SK-N-SH (cell line): ENCODE measurements around the gene KMT2A.
"Not testable (repeated sequence)": the region's sequence is repeated elsewhere in the genome, so short reads cannot be mapped to it uniquely, and the experiment has no call there.

Experiments
- CTCF ChIP-seq: fragments of 200-600 bp; sonication (generic); IDR thresholded peaks from 2 replicates; pipeline ENCODE4 v1.6.1; 2017; ENCODE audit warnings: antibody characterized with exemption, mild to moderate bottlenecking, moderate library complexity
- ELF1 ChIP-seq: IDR thresholded peaks from 2 replicates; pipeline ENCODE4 v1.4.0; 2012
- EZH2phosphoT487 ChIP-seq: fragments of 200-600 bp; sonication (generic); IDR thresholded peaks from 2 replicates; pipeline ENCODE4 v1.6.1; 2017; ENCODE audit warnings: low read depth, mixed run types, mild to moderate bottlenecking, antibody characterized with exemption, moderate library complexity, borderline replicate concordance
- FOSL2 ChIP-seq: IDR thresholded peaks from 2 replicates; pipeline ENCODE4 v1.4.0; 2012; ENCODE audit warnings: low read depth, mild to moderate bottlenecking, moderate library complexity, borderline replicate concordance
- GABPA ChIP-seq: IDR thresholded peaks from 2 replicates; pipeline ENCODE4 v1.4.0; 2012; ENCODE audit warnings: low read depth, mild to moderate bottlenecking
- MAX ChIP-seq: IDR thresholded peaks from 2 replicates; pipeline ENCODE4 v1.4.0; 2012; ENCODE audit warnings: low read depth
- NFIC ChIP-seq: IDR thresholded peaks from 2 replicates; pipeline ENCODE4 v1.4.0; 2012; ENCODE audit warnings: borderline replicate concordance
- TAF1 ChIP-seq: IDR thresholded peaks from 2 replicates; pipeline ENCODE4 v1.6.1; 2012; ENCODE audit warnings: low read depth, mild to moderate bottlenecking, low read length, moderate library complexity, borderline replicate concordance
- TCF12 ChIP-seq: IDR thresholded peaks from 2 replicates; pipeline ENCODE4 v1.4.0; 2012
- TF ChIP-seq, protein P1 (sequence below): IDR thresholded peaks from 2 replicates; pipeline ENCODE4; 2012
- TF ChIP-seq, protein P2 (sequence below): IDR thresholded peaks from 2 replicates; pipeline ENCODE4 v1.6.1; 2012; ENCODE audit warnings: mild to moderate bottlenecking, low read depth, low read length, moderate library complexity

- TF ChIP-seq ELF1, TAF1, NFIC, CTCF, EZH2phosphoT487, FOSL2, GABPA, MAX, TCF12: not testable (repeated sequence)
- TF ChIP-seq, protein P1, sequence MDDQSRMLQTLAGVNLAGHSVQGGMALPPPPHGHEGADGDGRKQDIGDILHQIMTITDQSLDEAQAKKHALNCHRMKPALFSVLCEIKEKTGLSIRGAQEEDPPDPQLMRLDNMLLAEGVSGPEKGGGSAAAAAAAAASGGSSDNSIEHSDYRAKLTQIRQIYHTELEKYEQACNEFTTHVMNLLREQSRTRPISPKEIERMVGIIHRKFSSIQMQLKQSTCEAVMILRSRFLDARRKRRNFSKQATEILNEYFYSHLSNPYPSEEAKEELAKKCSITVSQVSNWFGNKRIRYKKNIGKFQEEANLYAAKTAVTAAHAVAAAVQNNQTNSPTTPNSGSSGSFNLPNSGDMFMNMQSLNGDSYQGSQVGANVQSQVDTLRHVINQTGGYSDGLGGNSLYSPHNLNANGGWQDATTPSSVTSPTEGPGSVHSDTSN: not testable (repeated sequence)
- TF ChIP-seq, protein P2, sequence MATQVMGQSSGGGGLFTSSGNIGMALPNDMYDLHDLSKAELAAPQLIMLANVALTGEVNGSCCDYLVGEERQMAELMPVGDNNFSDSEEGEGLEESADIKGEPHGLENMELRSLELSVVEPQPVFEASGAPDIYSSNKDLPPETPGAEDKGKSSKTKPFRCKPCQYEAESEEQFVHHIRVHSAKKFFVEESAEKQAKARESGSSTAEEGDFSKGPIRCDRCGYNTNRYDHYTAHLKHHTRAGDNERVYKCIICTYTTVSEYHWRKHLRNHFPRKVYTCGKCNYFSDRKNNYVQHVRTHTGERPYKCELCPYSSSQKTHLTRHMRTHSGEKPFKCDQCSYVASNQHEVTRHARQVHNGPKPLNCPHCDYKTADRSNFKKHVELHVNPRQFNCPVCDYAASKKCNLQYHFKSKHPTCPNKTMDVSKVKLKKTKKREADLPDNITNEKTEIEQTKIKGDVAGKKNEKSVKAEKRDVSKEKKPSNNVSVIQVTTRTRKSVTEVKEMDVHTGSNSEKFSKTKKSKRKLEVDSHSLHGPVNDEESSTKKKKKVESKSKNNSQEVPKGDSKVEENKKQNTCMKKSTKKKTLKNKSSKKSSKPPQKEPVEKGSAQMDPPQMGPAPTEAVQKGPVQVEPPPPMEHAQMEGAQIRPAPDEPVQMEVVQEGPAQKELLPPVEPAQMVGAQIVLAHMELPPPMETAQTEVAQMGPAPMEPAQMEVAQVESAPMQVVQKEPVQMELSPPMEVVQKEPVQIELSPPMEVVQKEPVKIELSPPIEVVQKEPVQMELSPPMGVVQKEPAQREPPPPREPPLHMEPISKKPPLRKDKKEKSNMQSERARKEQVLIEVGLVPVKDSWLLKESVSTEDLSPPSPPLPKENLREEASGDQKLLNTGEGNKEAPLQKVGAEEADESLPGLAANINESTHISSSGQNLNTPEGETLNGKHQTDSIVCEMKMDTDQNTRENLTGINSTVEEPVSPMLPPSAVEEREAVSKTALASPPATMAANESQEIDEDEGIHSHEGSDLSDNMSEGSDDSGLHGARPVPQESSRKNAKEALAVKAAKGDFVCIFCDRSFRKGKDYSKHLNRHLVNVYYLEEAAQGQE: not testable (repeated sequence)
These were observed 135.4 kb downstream of the KMT2A start for GRCh38 chr11:118571701-118572060.
